ENCODE measurements around the gene KIAA0930.

DNA sequence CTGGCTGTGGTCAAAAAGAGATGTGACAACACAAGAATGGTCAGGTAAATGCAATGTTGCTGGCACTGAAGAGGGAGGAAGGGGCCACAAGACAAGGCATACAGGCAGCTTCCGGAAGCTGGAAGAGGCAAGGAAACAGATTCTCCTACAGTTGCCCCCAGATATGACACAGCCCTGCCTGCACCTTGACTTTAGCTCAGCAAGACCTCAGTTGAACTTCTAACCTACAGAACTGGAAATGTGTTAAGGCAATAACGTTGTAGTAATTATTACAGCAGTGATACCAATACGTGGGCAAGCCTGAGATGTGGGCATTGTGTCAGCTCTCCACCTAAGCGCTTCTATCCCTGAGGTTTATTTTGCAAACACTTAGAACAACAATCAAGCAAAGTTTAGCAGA is 4.2 kb upstream of the KIAA0930 start:
- TF ChIP-seq POLR2A (IDR thresholded peaks at IDR 0.05), result no peak
- TF ChIP-seq, protein P1, sequence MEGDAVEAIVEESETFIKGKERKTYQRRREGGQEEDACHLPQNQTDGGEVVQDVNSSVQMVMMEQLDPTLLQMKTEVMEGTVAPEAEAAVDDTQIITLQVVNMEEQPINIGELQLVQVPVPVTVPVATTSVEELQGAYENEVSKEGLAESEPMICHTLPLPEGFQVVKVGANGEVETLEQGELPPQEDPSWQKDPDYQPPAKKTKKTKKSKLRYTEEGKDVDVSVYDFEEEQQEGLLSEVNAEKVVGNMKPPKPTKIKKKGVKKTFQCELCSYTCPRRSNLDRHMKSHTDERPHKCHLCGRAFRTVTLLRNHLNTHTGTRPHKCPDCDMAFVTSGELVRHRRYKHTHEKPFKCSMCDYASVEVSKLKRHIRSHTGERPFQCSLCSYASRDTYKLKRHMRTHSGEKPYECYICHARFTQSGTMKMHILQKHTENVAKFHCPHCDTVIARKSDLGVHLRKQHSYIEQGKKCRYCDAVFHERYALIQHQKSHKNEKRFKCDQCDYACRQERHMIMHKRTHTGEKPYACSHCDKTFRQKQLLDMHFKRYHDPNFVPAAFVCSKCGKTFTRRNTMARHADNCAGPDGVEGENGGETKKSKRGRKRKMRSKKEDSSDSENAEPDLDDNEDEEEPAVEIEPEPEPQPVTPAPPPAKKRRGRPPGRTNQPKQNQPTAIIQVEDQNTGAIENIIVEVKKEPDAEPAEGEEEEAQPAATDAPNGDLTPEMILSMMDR (IDR thresholded peaks at IDR 0.05), result no peak
